CD4-positive, alpha-beta memory T cell (primary cell): ENCODE results near the gene TUBA4A. TPM values are rescaled to one million over a fixed set of nuclear protein-coding genes. Genes with fewer than 3 reads are reported as not detected.

ENCODE experiments used
- CTCF ChIA-PET: fragments of 350-600 bp; sonication (Branson Sonifier 250); formaldehyde crosslinking; loops from one replicate; lab custom pipeline; 2021; ENCODE audit warnings: inconsistent platforms; ENCODE audit not compliant: partially characterized antibody; lab: Charles Lee
- POLR2A ChIA-PET: fragments of 350-600 bp; sonication (Branson Sonifier 250); formaldehyde crosslinking; loops from one replicate; lab custom pipeline; 2021; ENCODE audit not compliant: partially characterized antibody; lab: Charles Lee
- DNase-seq, 5 donors: peaks; one replicate each; pipeline versions ENCODE4 v3.0.0 to v3.0.0-alpha.2; 2020 to 2022; ENCODE audit warnings: mixed read lengths in 1 of 5
- H3K27ac ChIP-seq: one replicate; pipeline ENCODE4 v1.7.0; 2013; ENCODE audit warnings: low read depth, low read length
- H3K27me3 ChIP-seq: 2 replicates; pipeline ENCODE4 v1.7.0; 2013; ENCODE audit warnings: mild to moderate bottlenecking, low read length, moderate library complexity; ENCODE audit not compliant: insufficient read depth
- H3K36me3 ChIP-seq: 2 replicates; pipeline ENCODE4 v1.7.0; 2013; ENCODE audit warnings: mild to moderate bottlenecking, low read length, moderate library complexity; ENCODE audit not compliant: insufficient read depth
- H3K4me1 ChIP-seq: 2 replicates; pipeline ENCODE4 v1.7.0; 2013; ENCODE audit warnings: mild to moderate bottlenecking, low read length, moderate library complexity; ENCODE audit not compliant: insufficient read depth
- H3K4me3 ChIP-seq, 2 donors: one replicate each; pipeline ENCODE4 v1.7.0; 2013; ENCODE audit warnings: low read length in 2 of 2, mild to moderate bottlenecking in 1 of 2
- H3K9me3 ChIP-seq, 2 donors: one replicate each; pipeline ENCODE4 v1.7.0; 2013; ENCODE audit warnings: low read length in 2 of 2, control low read depth in 1 of 2; ENCODE audit not compliant: control insufficient read depth in 1 of 2
- H3K27ac Mint-ChIP-seq, 7 donors: one replicate each; pipeline ENCODE4 v1.8.0; 2020 to 2021; ENCODE audit warnings: mixed read lengths in 7 of 7, mild to moderate bottlenecking in 6 of 7, inconsistent platforms in 3 of 7, moderate library complexity in 3 of 7
- H3K27me3 Mint-ChIP-seq, 2 donors: one replicate each; pipeline ENCODE4 v1.8.0; 2020 to 2021; ENCODE audit warnings: mixed read lengths in 2 of 2
- H3K36me3 Mint-ChIP-seq, 2 donors: one replicate each; pipeline ENCODE4 v1.8.0; 2020 to 2021; ENCODE audit warnings: mixed read lengths in 2 of 2, inconsistent platforms in 1 of 2, mild to moderate bottlenecking in 1 of 2
- H3K4me1 Mint-ChIP-seq, 4 donors: one replicate each; pipeline ENCODE4 v1.8.0; 2020 to 2021; ENCODE audit warnings: mixed read lengths in 4 of 4, mild to moderate bottlenecking in 1 of 4
- H3K4me3 Mint-ChIP-seq, 8 donors: one replicate each; pipeline ENCODE4 v1.8.0; 2020 to 2021; ENCODE audit warnings: mixed read lengths in 8 of 8, mild to moderate bottlenecking in 7 of 8, moderate library complexity in 6 of 8, inconsistent platforms in 3 of 8
- H3K9me3 Mint-ChIP-seq, 8 donors: one replicate each; pipeline ENCODE4 v1.8.0; 2020 to 2021; ENCODE audit warnings: mixed read lengths in 8 of 8, mild to moderate bottlenecking in 5 of 8, inconsistent platforms in 3 of 8, moderate library complexity in 1 of 8
- intact Hi-C: fragments of 100-400 bp; cut with micrococcal nuclease; formaldehyde crosslinking; loops from one replicate; pipeline ENCODE4 v1.15.1; 2023
- polyA plus RNA-seq, 2 donors: library from polyadenylated mRNA; unstranded; fragments of 300-500 nt; fragmentation: Illumina TruSeq; gene quantifications; one replicate each; pipeline ENCODE4 v1.2.3, GENCODE V29; 2021
- total RNA-seq, 2 experiments: library from RNA; stranded (reverse); gene quantifications; one replicate each; pipeline ENCODE4 v1.2.3, GENCODE V29; 2021

Gene TUBA4A
- total and polyA plus RNA-seq, 4 experiments from 2014 or later, result 157 to 268 (median 251) TPM

GRCh38 chr2:219209236-219210195, 44.2 kb downstream of the TUBA4A start:
- Histone ChIP-seq H3K9me3 (no peaks in the 10 kb centered on the region), H3K27me3 (no peaks in the 10 kb centered on the region), H3K4me1 (peaks cover 39% of the 10 kb centered on the region), H3K36me3 (peaks cover 24% of the 10 kb centered on the region), H3K4me3 (no peak overlapping the region), H3K27ac (no peak overlapping the region)
- intact Hi-C loops, result loop anchor here (10.0 kb wide), 1 partner anchor 155 kb away; no protein-coding TSS in a partner anchor
- POLR2A ChIA-PET, result interaction anchor here (1.0 to 15.3 kb wide), 9 partner anchors 9 to 70 kb away, joined by 3 to 424 read pairs (median 18); partner anchors contain the start of genes ABCB6, CNPPD1, DNAJB2 and GLB1L
- Mint-ChIP-seq H3K27me3 (no peaks in the 10 kb centered on the region), H3K4me3 (peak overlapping the region in 2 of 8 donors; percentile 35 to 49), H3K9me3 (peaks cover 0 to 2% (median 0%) of the 10 kb centered on the region in 8 donors), H3K4me1 (peaks cover 22 to 54% (median 37%) of the 10 kb centered on the region in 4 donors), H3K36me3 (peaks cover 11 to 25% of the 10 kb centered on the region in 2 donors), H3K27ac (peak overlapping the region; percentile 81 to 93 (median 83))
- DNase-seq, result no peak
- CTCF ChIA-PET, result interaction anchor here (1.7 to 14.5 kb wide), 5 partner anchors 36 to 89 kb away, joined by 4 to 253 read pairs (median 33); partner anchors contain the start of genes CNPPD1, DNAJB2, NHEJ1 and RETREG2

GRCh38 chr2:219207884-219208740, 45.6 kb downstream of the TUBA4A start:
- intact Hi-C loops, result loop anchor here (2.0 kb wide), 2 partner anchors 71 to 181 kb away; partner anchors contain the start of gene DNAJB2
- H3K9me3 ChIP-seq, result no peaks in the 10 kb centered on the region
- H3K4me1 ChIP-seq, result peaks cover 39% of the 10 kb centered on the region
- ChIA-PET POLR2A (interaction anchor here (1.0 to 15.3 kb wide), 14 partner anchors 11 to 991 kb away, joined by 3 to 424 read pairs (median 12); partner anchors contain the start of genes ABCB6, ANKZF1, ARPC2 and ATG9A), CTCF (interaction anchor here (1.7 to 14.5 kb wide), 5 partner anchors 35 to 91 kb away, joined by 4 to 253 read pairs (median 33); partner anchors contain the start of genes CNPPD1, DNAJB2, NHEJ1 and RETREG2)
- H3K4me1 Mint-ChIP-seq, result peaks cover 22 to 54% (median 37%) of the 10 kb centered on the region in 4 donors
- H3K27me3 ChIP-seq, result no peaks in the 10 kb centered on the region
- peak overlapping the region; percentile 66 to 95 (median 87) for H3K4me3 Mint-ChIP-seq
- no peaks in the 10 kb centered on the region for H3K27me3 Mint-ChIP-seq
- no peak for DNase-seq
- peaks cover 24% of the 10 kb centered on the region for H3K36me3 ChIP-seq
- H3K27ac Mint-ChIP-seq, result peak overlapping the region; percentile 77 to 98 (median 93)
- H3K36me3 Mint-ChIP-seq, result peaks cover 11 to 25% of the 10 kb centered on the region in 2 donors
- H3K4me3 ChIP-seq, result no peak overlapping the region
- H3K27ac ChIP-seq, result peak overlapping the region; percentile 87
- peaks cover 0 to 2% (median 0%) of the 10 kb centered on the region in 8 donors for H3K9me3 Mint-ChIP-seq

GRCh38 chr2:219207134-219207883, 46.4 kb downstream of the TUBA4A start:
- Histone ChIP-seq H3K27ac (peak overlapping the region; percentile 87), H3K4me3 (peak overlapping the region; percentile 67 to 88), H3K36me3 (peaks cover 24% of the 10 kb centered on the region), H3K27me3 (no peaks in the 10 kb centered on the region), H3K4me1 (peaks cover 39% of the 10 kb centered on the region), H3K9me3 (no peaks in the 10 kb centered on the region)
- DNase-seq, result no peak
- intact Hi-C loops, result loop anchor here (2.0 kb wide), 2 partner anchors 71 to 181 kb away; partner anchors contain the start of gene DNAJB2
- ChIA-PET CTCF (interaction anchor here (1.1 to 14.5 kb wide), 6 partner anchors 34 to 91 kb away, joined by 3 to 253 read pairs (median 16); partner anchors contain the start of genes CNPPD1, DNAJB2, NHEJ1 and RETREG2), POLR2A (interaction anchor here (1.0 to 15.3 kb wide), 26 partner anchors 8 to 991 kb away, joined by 3 to 424 read pairs (median 12); partner anchors contain the start of genes ABCB6, ANKZF1, ARPC2 and ATG9A)
- Mint-ChIP-seq H3K4me1 (peaks cover 22 to 54% (median 37%) of the 10 kb centered on the region in 4 donors), H3K4me3 (peak overlapping the region; percentile 85 to 95 (median 90)), H3K36me3 (peaks cover 11 to 25% of the 10 kb centered on the region in 2 donors), H3K27ac (peak overlapping the region; percentile 84 to 98 (median 97)), H3K27me3 (no peaks in the 10 kb centered on the region), H3K9me3 (peaks cover 0 to 2% (median 0%) of the 10 kb centered on the region in 8 donors)

GRCh38 chr2:219206328-219207133, 47.2 kb downstream of the TUBA4A start, which contains the start of gene ZFAND2B:
Gene ZFAND2B (plus strand): TSS chr2:219206782. CDS start chr2:219206988, 206 bp downstream.
- Histone ChIP-seq H3K27me3 (no peaks in the 10 kb centered on the region), H3K36me3 (peaks cover 24% of the 10 kb centered on the region), H3K9me3 (no peaks in the 10 kb centered on the region), H3K4me1 (peaks cover 39% of the 10 kb centered on the region), H3K27ac (peak within 1 kb of the TSS; percentile 87), H3K4me3 (peak within 1 kb of the TSS; percentile 67 to 88)
- Mint-ChIP-seq H3K36me3 (peaks cover 11 to 25% of the 10 kb centered on the region in 2 donors), H3K4me3 (peak within 1 kb of the TSS; percentile 88 to 95 (median 94)), H3K9me3 (no peaks in the 10 kb centered on the region), H3K27me3 (no peaks in the 10 kb centered on the region), H3K27ac (peak within 1 kb of the TSS; percentile 93 to 98 (median 97)), H3K4me1 (peaks cover 22 to 53% (median 36%) of the 10 kb centered on the region in 4 donors)
- ChIA-PET POLR2A (interaction anchor here (0.7 to 15.3 kb wide), 26 partner anchors 9 to 990 kb away, joined by 3 to 424 read pairs (median 10); partner anchors contain the start of genes ABCB6, ANKZF1, ARPC2 and ATG9A), CTCF (interaction anchor here (0.6 to 14.5 kb wide), 14 partner anchors 9 to 91 kb away, joined by 3 to 253 read pairs (median 4); partner anchors contain the start of genes CNPPD1, DNAJB2, GLB1L and NHEJ1)
- intact Hi-C loops, result loop anchor here (1.0 to 2.0 kb wide), 6 partner anchors 23 to 182 kb away; partner anchors contain the start of genes ANKZF1, ATG9A, DNAJB2 and NHEJ1
- peak; percentile 93 to 98 (median 95) for DNase-seq

GRCh38 chr2:219205981-219206327, 47.8 kb downstream of the TUBA4A start:
- intact Hi-C loops, result loop anchor here (1.0 to 2.0 kb wide), 6 partner anchors 23 to 183 kb away; partner anchors contain the start of genes ANKZF1, ATG9A, DNAJB2 and NHEJ1
- Mint-ChIP-seq H3K4me3 (peak overlapping the region; percentile 88 to 95 (median 94)), H3K27me3 (no peaks in the 10 kb centered on the region), H3K9me3 (no peaks in the 10 kb centered on the region), H3K4me1 (peaks cover 18 to 48% (median 31%) of the 10 kb centered on the region in 4 donors), H3K27ac (peak overlapping the region; percentile 93 to 98 (median 97)), H3K36me3 (peaks cover 11 to 21% of the 10 kb centered on the region in 2 donors)
- no peak for DNase-seq
- Histone ChIP-seq H3K4me3 (peak overlapping the region; percentile 67 to 88), H3K27ac (peak overlapping the region; percentile 87), H3K27me3 (no peaks in the 10 kb centered on the region), H3K36me3 (peaks cover 24% of the 10 kb centered on the region), H3K9me3 (no peaks in the 10 kb centered on the region), H3K4me1 (peaks cover 34% of the 10 kb centered on the region)
- ChIA-PET POLR2A (interaction anchor here (0.7 to 15.3 kb wide), 24 partner anchors 9 to 308 kb away, joined by 3 to 424 read pairs (median 12); partner anchors contain the start of genes ABCB6, ANKZF1, ATG9A and CNPPD1), CTCF (interaction anchor here (0.6 to 14.5 kb wide), 14 partner anchors 9 to 92 kb away, joined by 3 to 253 read pairs (median 4); partner anchors contain the start of genes CNPPD1, DNAJB2, GLB1L and NHEJ1)
